ENCODE measurements around the gene HMGA1.

The HMGA1 gene

DNA sequence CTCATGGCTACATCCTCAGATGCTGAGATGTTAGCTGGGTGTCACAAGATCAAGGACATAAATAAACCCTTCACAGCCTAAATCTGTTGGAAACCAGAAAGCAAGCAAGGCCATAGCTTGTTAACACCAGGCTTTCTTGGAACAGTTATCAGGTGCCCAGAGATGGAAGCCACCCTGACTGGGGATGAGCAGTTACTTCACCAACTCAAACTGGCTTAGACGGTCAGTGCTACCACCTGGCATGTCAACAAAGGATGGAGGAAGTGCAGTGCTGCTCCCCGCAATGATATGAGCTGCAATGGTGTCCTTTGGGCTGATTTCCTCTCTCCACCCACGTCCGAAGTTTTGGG is 41.1 kb downstream of the HMGA1 start:
- Histone ChIP-seq H3K27ac (ENCODE audit: insufficient read depth, low read depth, low read length, poor library complexity, severe bottlenecking) (no peak overlapping the region), H3K9me3 (ENCODE audit: control insufficient read depth, low read length) (no peaks in the 10 kb centered on the region), H3K27me3 (ENCODE audit: control insufficient read depth, insufficient read depth, low read length, poor library complexity, severe bottlenecking) (no peaks in the 10 kb centered on the region), H3K4me1 (ENCODE audit: control insufficient read depth, insufficient read depth, low read length) (no peaks in the 10 kb centered on the region), H3K4me3 (ENCODE audit: insufficient read depth, low read depth, low read length) (no peak overlapping the region), H3K36me3 (ENCODE audit: control insufficient read depth, insufficient read depth, low read length) (no peaks in the 10 kb centered on the region)
- WGBS, 2 experiments: 93 to 97% methylated on average over 4 of the region's 4 CpGs

DNA sequence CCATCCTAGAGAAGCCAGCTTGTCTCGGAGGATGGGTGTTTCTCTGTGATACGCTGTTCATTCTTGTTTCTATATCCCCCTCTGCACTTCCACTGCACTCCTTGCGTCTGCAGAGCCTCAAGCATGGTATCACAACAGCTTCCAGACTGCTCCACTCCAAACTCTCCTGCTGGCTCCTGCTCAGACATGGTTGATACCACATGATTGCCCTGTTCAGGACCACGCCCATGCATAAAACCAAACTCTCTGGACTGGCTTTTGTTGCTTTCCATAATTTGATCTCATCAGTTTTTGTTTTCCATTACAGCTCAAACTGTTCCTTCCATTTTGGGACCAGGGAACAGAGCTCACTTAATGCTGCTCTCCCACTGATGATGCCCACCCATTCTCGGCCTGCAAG is 42.2 kb downstream of the HMGA1 start:
- no peaks in the 10 kb centered on the region for H3K9me3 ChIP-seq (ENCODE audit: control insufficient read depth, low read length)
- no peak overlapping the region for H3K4me3 ChIP-seq (ENCODE audit: insufficient read depth, low read depth, low read length)
- no peaks in the 10 kb centered on the region for H3K27me3 ChIP-seq (ENCODE audit: control insufficient read depth, insufficient read depth, low read length, poor library complexity, severe bottlenecking)
- H3K36me3 ChIP-seq (ENCODE audit: control insufficient read depth, insufficient read depth, low read length): no peaks in the 10 kb centered on the region
- no peak overlapping the region for H3K27ac ChIP-seq (ENCODE audit: insufficient read depth, low read depth, low read length, poor library complexity, severe bottlenecking)
- H3K4me1 ChIP-seq (ENCODE audit: control insufficient read depth, insufficient read depth, low read length): no peaks in the 10 kb centered on the region
- WGBS, 2 experiments: 95 to 96% methylated on average over 5 of the region's 5 CpGs

DNA sequence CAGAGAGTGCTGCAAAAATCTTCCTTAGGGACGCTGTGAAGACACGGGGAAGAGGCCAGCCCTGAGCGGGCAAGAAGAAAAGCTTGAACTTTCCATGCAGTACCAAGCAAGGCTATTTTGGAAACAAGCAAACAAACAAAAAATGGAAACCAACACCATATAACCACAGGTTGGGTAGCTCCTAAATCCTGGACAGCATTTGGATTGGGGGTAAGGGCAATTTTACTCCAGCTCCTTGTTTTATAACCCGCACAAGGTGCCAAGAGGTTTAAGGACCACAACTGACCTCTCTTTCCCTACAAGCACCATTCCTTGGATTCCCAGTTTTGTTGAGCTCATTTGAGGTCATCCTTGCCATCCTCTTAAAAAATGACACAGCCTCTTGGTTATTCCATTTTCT is 43.5 kb downstream of the HMGA1 start:
- Histone ChIP-seq H3K27me3 (ENCODE audit: control insufficient read depth, insufficient read depth, low read length, poor library complexity, severe bottlenecking) (no peaks in the 10 kb centered on the region), H3K4me1 (ENCODE audit: control insufficient read depth, insufficient read depth, low read length) (no peaks in the 10 kb centered on the region), H3K9me3 (ENCODE audit: control insufficient read depth, low read length) (no peaks in the 10 kb centered on the region), H3K4me3 (ENCODE audit: insufficient read depth, low read depth, low read length) (no peak overlapping the region), H3K27ac (ENCODE audit: insufficient read depth, low read depth, low read length, poor library complexity, severe bottlenecking) (no peak overlapping the region), H3K36me3 (ENCODE audit: control insufficient read depth, insufficient read depth, low read length) (no peaks in the 10 kb centered on the region)
- whole genome bisulfite sequencing, 2 experiments: 93 to 98% methylated on average over 4 of the region's 4 CpGs

DNA sequence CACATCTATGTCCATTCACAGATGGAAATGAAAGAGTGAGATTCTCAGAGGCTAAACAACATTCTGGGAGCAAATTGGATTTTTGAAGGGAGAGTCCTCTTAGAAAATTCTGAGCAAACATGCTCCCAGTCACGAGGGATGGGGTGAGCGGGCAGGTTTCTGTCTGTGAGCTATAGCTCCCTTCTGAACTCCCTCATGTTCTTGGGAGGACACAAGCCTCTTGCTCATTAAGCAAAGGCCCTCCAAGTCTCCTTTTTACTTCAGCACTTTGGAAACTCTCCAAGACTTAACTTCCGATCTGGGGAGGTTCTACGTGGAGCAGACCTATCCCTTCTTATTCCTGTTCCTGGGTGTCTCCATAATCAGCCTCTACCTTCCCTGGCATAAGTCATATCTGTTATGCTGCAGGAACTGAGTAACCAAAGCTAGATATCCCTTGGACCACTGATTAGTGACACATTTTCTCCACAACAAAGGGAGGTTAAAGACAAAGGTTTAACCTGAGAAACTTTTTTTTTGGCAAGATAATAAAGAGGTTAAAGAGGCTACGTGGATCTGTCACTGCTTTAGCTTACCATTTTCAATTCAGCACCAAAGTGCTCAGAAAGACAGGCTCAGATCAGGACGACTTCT is 45.1 kb downstream of the HMGA1 start:
- Histone ChIP-seq H3K27me3 (ENCODE audit: control insufficient read depth, insufficient read depth, low read length, poor library complexity, severe bottlenecking) (no peaks in the 10 kb centered on the region), H3K4me3 (ENCODE audit: insufficient read depth, low read depth, low read length) (no peak overlapping the region), H3K27ac (ENCODE audit: insufficient read depth, low read depth, low read length, poor library complexity, severe bottlenecking) (no peak overlapping the region), H3K9me3 (ENCODE audit: control insufficient read depth, low read length) (no peaks in the 10 kb centered on the region), H3K36me3 (ENCODE audit: control insufficient read depth, insufficient read depth, low read length) (no peaks in the 10 kb centered on the region), H3K4me1 (ENCODE audit: control insufficient read depth, insufficient read depth, low read length) (no peaks in the 10 kb centered on the region)
- WGBS, 2 experiments: 95 to 96% methylated on average over 6 of the region's 6 CpGs

DNA sequence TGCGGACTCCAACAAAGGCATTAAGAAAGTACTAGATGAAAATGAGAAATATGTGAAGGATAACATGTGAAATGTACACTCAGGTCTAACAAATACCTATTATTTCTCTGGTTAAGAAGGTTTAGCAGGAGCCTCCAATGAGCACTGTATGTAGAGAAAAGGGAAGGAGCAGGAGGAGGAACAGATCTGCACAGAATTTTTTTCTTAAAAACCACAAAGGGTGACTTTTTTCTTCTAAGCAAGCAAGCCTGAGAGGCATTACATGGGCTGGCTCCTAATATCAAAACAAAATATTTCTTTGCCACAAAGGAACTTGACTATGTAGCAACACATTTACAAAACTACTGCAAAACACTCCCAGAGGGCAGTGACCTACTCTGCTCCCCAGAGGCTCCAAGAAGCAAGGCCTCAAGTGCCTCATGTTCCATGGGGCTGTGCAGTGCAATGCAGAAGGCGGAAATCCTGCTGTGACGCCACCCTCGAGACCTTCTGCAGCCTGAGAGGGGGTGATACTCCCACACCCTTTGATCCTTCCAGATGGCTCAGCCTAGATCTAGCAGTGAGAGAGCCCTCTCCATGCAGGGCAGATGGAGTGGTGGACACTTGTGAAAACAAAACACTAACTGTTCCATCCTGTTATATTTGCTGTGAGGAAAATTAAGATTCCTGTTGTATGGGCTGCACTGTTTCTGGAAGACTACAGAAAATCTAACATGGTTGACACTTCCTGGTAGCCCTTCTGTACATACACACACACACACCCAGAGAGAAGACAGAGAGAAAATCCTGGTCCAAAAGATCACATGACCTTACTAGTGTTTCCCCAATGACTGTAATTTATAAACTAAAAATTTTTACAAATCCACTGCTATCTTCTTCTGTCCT is 48.1 kb downstream of the HMGA1 start:
- Histone ChIP-seq H3K27ac (ENCODE audit: insufficient read depth, low read depth, low read length, poor library complexity, severe bottlenecking) (no peak overlapping the region), H3K36me3 (ENCODE audit: control insufficient read depth, insufficient read depth, low read length) (no peaks in the 10 kb centered on the region), H3K27me3 (ENCODE audit: control insufficient read depth, insufficient read depth, low read length, poor library complexity, severe bottlenecking) (no peaks in the 10 kb centered on the region), H3K4me1 (ENCODE audit: control insufficient read depth, insufficient read depth, low read length) (no peaks in the 10 kb centered on the region), H3K4me3 (ENCODE audit: insufficient read depth, low read depth, low read length) (no peak overlapping the region), H3K9me3 (ENCODE audit: control insufficient read depth, low read length) (no peaks in the 10 kb centered on the region)
- 84 to 93% methylated on average over 4 of the region's 4 CpGs for WGBS, 2 experiments

DNA sequence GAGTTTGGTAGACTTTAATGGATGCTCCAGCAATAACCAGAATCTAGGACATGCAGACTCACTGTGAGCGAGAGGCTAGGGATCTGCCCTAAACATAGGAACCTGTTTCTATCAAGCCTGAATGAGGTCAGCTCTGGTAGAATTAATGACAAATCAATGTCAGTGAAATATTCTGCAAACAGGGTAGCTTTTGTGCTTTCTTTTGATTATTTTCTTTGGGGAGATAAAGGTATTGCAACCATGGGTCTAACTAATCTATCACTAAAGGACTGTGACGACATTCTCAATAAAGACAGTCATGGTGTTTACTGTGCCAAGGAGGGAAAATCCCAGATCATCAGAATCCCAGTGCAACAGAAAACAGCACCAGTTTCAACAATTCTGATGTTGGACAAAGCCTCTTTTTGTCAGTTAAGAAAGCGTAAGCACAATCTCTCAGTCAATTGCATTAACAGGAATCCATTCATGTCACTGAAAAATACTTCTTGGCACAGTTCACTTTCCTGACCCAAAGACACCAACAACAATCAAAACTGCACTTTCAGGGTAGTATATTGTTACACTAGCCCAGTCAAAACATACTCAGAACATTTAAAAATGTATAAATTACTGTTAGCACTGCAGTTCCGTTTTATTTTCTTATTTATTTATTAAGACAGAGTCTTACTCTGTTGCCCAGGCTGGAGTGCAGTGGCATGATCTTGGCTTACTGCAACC is 48.9 kb downstream of the HMGA1 start:
- no peak overlapping the region for H3K4me3 ChIP-seq (ENCODE audit: insufficient read depth, low read depth, low read length)
- H3K9me3 ChIP-seq (ENCODE audit: control insufficient read depth, low read length): no peaks in the 10 kb centered on the region
- no peaks in the 10 kb centered on the region for H3K4me1 ChIP-seq (ENCODE audit: control insufficient read depth, insufficient read depth, low read length)
- 94% methylated on average over 4 of the region's 4 CpGs for WGBS, 2 experiments
- no peaks in the 10 kb centered on the region for H3K36me3 ChIP-seq (ENCODE audit: control insufficient read depth, insufficient read depth, low read length)
- no peaks in the 10 kb centered on the region for H3K27me3 ChIP-seq (ENCODE audit: control insufficient read depth, insufficient read depth, low read length, poor library complexity, severe bottlenecking)
- H3K27ac ChIP-seq (ENCODE audit: insufficient read depth, low read depth, low read length, poor library complexity, severe bottlenecking): no peak overlapping the region

DNA sequence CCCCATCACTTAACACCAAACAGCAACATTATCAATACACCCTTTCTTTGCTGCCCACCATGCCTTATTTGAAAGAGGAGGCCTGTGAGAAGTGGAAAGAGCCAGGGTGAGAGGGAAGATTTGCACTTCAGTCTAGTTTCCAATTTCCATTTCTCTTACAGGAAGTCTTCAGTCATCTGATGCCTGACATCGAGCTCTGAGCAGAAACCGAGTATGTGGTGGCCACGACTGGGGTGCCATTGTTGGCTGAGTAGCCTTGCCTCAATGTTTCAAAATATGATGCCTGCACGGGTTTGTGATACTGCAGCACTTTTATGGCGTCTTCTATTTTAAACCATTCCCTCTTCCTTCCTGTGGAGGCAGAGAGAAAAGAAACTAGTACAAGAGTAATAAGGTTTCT is 51.9 kb downstream of the HMGA1 start:
- Histone ChIP-seq H3K4me3 (ENCODE audit: insufficient read depth, low read depth, low read length) (no peak overlapping the region), H3K9me3 (ENCODE audit: control insufficient read depth, low read length) (no peaks in the 10 kb centered on the region), H3K36me3 (ENCODE audit: control insufficient read depth, insufficient read depth, low read length) (peaks cover 11% of the 10 kb centered on the region), H3K27me3 (ENCODE audit: control insufficient read depth, insufficient read depth, low read length, poor library complexity, severe bottlenecking) (no peaks in the 10 kb centered on the region), H3K27ac (ENCODE audit: insufficient read depth, low read depth, low read length, poor library complexity, severe bottlenecking) (no peak overlapping the region), H3K4me1 (ENCODE audit: control insufficient read depth, insufficient read depth, low read length) (no peaks in the 10 kb centered on the region)
- 92 to 94% methylated on average over 4 to 5 of the region's 5 CpGs for WGBS, 2 experiments

DNA sequence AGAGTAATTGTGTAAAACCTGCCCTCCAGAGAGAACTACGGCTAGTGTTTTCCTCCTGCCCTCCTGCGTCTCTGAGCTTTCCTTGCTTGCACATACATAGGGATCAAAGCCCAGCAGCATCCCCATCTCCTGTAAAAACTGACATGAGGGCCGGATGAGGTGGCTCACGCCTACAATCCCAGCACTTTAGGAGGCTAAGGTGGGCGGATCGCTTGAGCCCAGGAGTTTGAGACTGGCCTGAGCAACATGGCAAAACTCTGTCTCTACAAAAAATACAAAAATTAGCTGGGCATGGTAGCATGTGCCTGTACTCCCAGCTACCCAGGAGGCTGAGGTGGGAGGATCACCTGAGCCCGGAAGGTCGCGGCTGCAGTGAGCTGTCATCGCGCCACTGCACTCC is 52.5 kb downstream of the HMGA1 start:
- H3K4me3 ChIP-seq (ENCODE audit: insufficient read depth, low read depth, low read length): no peak overlapping the region
- no peaks in the 10 kb centered on the region for H3K9me3 ChIP-seq (ENCODE audit: control insufficient read depth, low read length)
- 93% methylated on average over 11 of the region's 11 CpGs for WGBS, 2 experiments
- no peaks in the 10 kb centered on the region for H3K27me3 ChIP-seq (ENCODE audit: control insufficient read depth, insufficient read depth, low read length, poor library complexity, severe bottlenecking)
- peaks cover 11% of the 10 kb centered on the region for H3K36me3 ChIP-seq (ENCODE audit: control insufficient read depth, insufficient read depth, low read length)
- H3K27ac ChIP-seq (ENCODE audit: insufficient read depth, low read depth, low read length, poor library complexity, severe bottlenecking): no peak overlapping the region
- H3K4me1 ChIP-seq (ENCODE audit: control insufficient read depth, insufficient read depth, low read length): no peaks in the 10 kb centered on the region

DNA sequence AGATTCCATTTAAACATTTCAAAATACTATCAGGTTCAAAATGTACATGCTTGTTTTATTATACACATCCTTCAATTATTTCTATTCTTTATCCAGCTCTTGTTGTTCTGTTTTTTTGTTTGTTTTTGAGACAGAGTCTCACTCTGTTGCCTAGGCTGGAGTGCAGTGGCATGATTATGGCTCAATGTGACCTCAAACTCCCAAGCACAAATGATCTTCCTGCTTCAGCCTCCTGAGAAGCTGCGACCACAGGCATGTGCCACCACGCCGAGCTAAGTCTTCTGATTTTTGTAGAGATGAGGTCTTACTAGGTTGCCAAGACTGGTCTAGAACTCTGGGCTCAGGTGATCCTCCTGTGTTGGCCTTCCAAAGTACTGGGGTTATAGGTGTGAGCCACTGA is 56.3 kb downstream of the HMGA1 start:
- Histone ChIP-seq H3K36me3 (ENCODE audit: control insufficient read depth, insufficient read depth, low read length) (peaks cover 14% of the 10 kb centered on the region), H3K27ac (ENCODE audit: insufficient read depth, low read depth, low read length, poor library complexity, severe bottlenecking) (no peak overlapping the region), H3K4me1 (ENCODE audit: control insufficient read depth, insufficient read depth, low read length) (no peaks in the 10 kb centered on the region), H3K9me3 (ENCODE audit: control insufficient read depth, low read length) (no peaks in the 10 kb centered on the region), H3K27me3 (ENCODE audit: control insufficient read depth, insufficient read depth, low read length, poor library complexity, severe bottlenecking) (no peaks in the 10 kb centered on the region), H3K4me3 (ENCODE audit: insufficient read depth, low read depth, low read length) (no peak overlapping the region)
- 95 to 98% methylated on average over 3 of the region's 3 CpGs for WGBS, 2 experiments

DNA sequence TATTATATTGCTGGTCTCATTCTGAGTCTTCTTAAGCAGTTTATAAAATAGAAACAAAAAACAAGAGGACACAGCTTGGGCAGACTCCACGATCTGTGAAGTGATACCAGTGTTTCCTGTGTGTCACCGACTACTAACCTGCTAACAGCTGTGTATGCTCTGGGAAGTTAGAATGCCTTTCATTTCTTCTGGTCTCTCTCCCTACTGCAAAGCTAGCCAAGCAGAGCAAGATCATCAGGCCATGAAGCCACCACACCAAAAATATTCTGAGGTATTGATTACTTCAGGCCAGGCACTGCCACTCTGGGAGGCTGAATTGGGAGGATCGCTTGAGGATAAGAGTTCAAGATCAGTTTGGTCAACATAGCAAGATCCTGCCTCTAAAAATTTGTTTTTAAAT is 59.0 kb downstream of the HMGA1 start:
- 94 to 98% methylated on average over 3 of the region's 3 CpGs for WGBS, 2 experiments
- Histone ChIP-seq H3K9me3 (ENCODE audit: control insufficient read depth, low read length) (no peaks in the 10 kb centered on the region), H3K4me1 (ENCODE audit: control insufficient read depth, insufficient read depth, low read length) (no peaks in the 10 kb centered on the region), H3K4me3 (ENCODE audit: insufficient read depth, low read depth, low read length) (no peak overlapping the region), H3K27me3 (ENCODE audit: control insufficient read depth, insufficient read depth, low read length, poor library complexity, severe bottlenecking) (no peaks in the 10 kb centered on the region), H3K36me3 (ENCODE audit: control insufficient read depth, insufficient read depth, low read length) (peaks cover 14% of the 10 kb centered on the region), H3K27ac (ENCODE audit: insufficient read depth, low read depth, low read length, poor library complexity, severe bottlenecking) (no peak overlapping the region)
